ENCODE results near the gene ACACB.

DNA sequence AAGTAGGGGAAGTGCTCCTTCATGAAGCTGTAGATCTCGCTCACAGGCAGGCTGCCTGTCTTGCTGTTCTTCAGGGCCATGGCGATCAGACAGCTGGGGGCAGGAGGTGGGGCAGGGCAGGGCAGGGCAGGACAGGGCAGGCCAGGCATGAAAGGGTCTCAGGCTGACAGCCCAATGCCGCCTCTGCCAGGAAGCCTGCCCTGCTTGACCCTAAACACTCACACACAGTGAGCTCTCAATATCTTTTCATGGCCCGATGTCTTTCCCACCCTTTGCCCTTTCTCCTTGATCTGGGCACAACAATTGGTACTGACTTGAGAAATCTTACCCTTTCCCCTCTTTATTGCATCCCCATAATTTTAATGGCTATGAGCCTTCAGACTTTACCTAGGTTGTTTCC lies 170.3 kb downstream of the ACACB start:
- TF ChIP-seq, protein P1, sequence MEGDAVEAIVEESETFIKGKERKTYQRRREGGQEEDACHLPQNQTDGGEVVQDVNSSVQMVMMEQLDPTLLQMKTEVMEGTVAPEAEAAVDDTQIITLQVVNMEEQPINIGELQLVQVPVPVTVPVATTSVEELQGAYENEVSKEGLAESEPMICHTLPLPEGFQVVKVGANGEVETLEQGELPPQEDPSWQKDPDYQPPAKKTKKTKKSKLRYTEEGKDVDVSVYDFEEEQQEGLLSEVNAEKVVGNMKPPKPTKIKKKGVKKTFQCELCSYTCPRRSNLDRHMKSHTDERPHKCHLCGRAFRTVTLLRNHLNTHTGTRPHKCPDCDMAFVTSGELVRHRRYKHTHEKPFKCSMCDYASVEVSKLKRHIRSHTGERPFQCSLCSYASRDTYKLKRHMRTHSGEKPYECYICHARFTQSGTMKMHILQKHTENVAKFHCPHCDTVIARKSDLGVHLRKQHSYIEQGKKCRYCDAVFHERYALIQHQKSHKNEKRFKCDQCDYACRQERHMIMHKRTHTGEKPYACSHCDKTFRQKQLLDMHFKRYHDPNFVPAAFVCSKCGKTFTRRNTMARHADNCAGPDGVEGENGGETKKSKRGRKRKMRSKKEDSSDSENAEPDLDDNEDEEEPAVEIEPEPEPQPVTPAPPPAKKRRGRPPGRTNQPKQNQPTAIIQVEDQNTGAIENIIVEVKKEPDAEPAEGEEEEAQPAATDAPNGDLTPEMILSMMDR (IDR thresholded peaks at IDR 0.05; ENCODE audit: low read length), result no peak
- TF ChIP-seq EZH2 (IDR thresholded peaks at IDR 0.05; ENCODE audit: borderline replicate concordance, low read length), result no peak

Measured in OCI-LY1 (cell line).